HFFc6 (cell line): ENCODE results near the gene LIX1. TPM values are rescaled to one million over a fixed set of nuclear protein-coding genes. Genes with fewer than 3 reads are reported as not detected.

Experiments
- DNase-seq: peaks from one replicate; pipeline ENCODE4 v3.0.0-alpha.2; 2018
- H3K27ac Mint-ChIP-seq: 2 replicates; pipeline ENCODE4 v1.8.0; 2020; ENCODE audit warnings: mild to moderate bottlenecking, mixed read lengths
- H3K27me3 Mint-ChIP-seq: 2 replicates; pipeline ENCODE4 v1.8.0; 2021; ENCODE audit warnings: mild to moderate bottlenecking, moderate library complexity, mixed read lengths; ENCODE audit not compliant: insufficient read depth
- H3K36me3 Mint-ChIP-seq: 2 replicates; pipeline ENCODE4 v1.8.0; 2021; ENCODE audit warnings: low read depth, mixed read lengths
- H3K4me1 Mint-ChIP-seq: 2 replicates; pipeline ENCODE4 v1.8.0; 2020; ENCODE audit warnings: low read depth, mixed read lengths
- H3K4me3 Mint-ChIP-seq: 2 replicates; pipeline ENCODE4 v1.8.0; 2020; ENCODE audit warnings: mild to moderate bottlenecking, moderate library complexity, mixed read lengths
- H3K9me3 Mint-ChIP-seq: 2 replicates; pipeline ENCODE4 v1.8.0; 2020; ENCODE audit warnings: mild to moderate bottlenecking, mixed read lengths
- total RNA-seq, 6 experiments: library from RNA; stranded (reverse); fragmentation: NEBNext Ultra II Directional; extraction: Animal tissue kit (Norgen Biotek cat#: 25700); gene quantifications; 2 replicates in 1 of 6; 3 replicates in 5 of 6; pipeline ENCODE4 v1.2.3, GENCODE V29; 2021
- TF ChIP-seq, protein P1 (sequence below): fragments of 200-600 bp; sonication (generic); IDR thresholded peaks from 2 replicates; pipeline ENCODE4 v1.5.0; 2021; ENCODE audit warnings: antibody characterized with exemption, mild to moderate bottlenecking

LIX1 gene
- total RNA-seq, 6 experiments from 2014 or later = not detected

DNA sequence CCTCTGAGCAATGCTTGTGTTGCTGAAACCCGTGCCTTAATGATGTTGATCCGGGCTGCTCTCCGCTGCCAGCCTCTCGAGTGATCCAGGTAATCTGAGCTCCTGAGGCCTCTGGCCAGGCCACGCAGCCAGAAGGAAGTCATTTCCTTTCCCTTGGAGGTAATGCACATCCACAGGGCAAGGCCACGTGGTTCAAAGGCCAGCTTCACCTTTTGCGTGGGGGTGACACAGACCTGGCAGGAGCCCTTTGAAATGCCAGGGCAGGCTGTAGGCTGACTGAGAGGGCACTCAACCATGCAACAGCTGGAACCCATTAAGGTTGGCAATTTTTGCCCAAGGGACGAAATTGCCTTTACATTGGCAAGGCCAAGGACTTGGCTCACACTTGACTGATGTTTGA lies 80.4 kb downstream of the LIX1 start:
- DNase-seq = no peak
- no peaks in the 10 kb centered on the region for H3K4me1 Mint-ChIP-seq
- H3K9me3 Mint-ChIP-seq = peaks cover 5% of the 10 kb centered on the region; the same call in 1 of the 2 replicates
- TF ChIP-seq, protein P1, sequence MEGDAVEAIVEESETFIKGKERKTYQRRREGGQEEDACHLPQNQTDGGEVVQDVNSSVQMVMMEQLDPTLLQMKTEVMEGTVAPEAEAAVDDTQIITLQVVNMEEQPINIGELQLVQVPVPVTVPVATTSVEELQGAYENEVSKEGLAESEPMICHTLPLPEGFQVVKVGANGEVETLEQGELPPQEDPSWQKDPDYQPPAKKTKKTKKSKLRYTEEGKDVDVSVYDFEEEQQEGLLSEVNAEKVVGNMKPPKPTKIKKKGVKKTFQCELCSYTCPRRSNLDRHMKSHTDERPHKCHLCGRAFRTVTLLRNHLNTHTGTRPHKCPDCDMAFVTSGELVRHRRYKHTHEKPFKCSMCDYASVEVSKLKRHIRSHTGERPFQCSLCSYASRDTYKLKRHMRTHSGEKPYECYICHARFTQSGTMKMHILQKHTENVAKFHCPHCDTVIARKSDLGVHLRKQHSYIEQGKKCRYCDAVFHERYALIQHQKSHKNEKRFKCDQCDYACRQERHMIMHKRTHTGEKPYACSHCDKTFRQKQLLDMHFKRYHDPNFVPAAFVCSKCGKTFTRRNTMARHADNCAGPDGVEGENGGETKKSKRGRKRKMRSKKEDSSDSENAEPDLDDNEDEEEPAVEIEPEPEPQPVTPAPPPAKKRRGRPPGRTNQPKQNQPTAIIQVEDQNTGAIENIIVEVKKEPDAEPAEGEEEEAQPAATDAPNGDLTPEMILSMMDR = no peak
- no peak overlapping the region for H3K4me3 Mint-ChIP-seq
- no peak overlapping the region for H3K27ac Mint-ChIP-seq
- H3K36me3 Mint-ChIP-seq = peaks cover 6% of the 10 kb centered on the region; the same call in 1 of the 2 replicates
- H3K27me3 Mint-ChIP-seq = peaks cover 26% of the 10 kb centered on the region

DNA sequence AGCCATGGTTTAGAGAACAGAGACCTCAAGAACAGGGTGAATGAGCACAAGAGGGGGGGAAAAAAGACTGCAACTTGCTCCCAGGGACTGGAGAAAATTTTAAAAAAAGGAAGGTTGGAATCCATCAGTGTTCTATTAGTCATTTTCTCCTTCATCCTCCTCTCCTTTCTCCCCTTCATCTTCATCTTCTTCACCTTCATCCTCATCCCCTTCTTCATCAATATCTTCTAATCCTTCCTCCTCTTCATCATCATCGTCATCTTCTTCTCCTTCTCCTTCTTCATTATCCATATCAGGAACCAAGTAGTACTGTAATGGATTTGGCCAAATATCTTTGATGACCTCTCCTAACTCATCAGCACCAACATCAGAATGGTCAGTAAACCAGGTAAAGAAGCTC lies 86.1 kb downstream of the LIX1 start:
- Mint-ChIP-seq H3K27me3 (peaks cover 44% of the 10 kb centered on the region), H3K27ac (no peak overlapping the region), H3K4me1 (no peaks in the 10 kb centered on the region), H3K4me3 (no peak overlapping the region), H3K36me3 (peaks cover 13% of the 10 kb centered on the region), H3K9me3 (peaks cover 17% of the 10 kb centered on the region)
- TF ChIP-seq, protein P1 = no peak
- DNase-seq = no peak

DNA sequence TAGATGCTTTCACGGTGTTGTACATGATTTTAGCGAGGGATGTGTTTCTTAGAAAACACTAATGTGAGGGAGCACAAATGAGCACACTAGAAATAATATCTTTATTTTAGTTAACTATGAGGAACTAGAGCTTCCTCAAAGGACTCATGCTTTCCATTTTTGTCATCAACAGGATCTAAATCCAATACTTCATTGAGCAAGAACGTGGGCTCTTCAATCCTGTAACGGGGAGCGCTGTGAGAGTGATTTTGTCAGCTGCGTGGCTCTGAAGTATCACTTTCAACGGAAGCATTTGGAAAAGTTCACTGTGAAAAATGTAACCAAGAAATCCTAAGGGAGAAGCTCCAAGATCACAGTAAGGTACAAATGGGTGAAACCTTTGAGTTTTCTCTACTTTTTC lies 93.2 kb downstream of the LIX1 start:
- Mint-ChIP-seq H3K27me3 (peaks cover 30% of the 10 kb centered on the region), H3K9me3 (peaks cover 12% of the 10 kb centered on the region), H3K4me1 (peaks cover 9% of the 10 kb centered on the region; the same call in 1 of the 2 replicates), H3K27ac (no peak overlapping the region), H3K36me3 (peaks cover 14% of the 10 kb centered on the region), H3K4me3 (no peak overlapping the region)
- TF ChIP-seq, protein P1 = no peak
- DNase-seq = no peak

DNA sequence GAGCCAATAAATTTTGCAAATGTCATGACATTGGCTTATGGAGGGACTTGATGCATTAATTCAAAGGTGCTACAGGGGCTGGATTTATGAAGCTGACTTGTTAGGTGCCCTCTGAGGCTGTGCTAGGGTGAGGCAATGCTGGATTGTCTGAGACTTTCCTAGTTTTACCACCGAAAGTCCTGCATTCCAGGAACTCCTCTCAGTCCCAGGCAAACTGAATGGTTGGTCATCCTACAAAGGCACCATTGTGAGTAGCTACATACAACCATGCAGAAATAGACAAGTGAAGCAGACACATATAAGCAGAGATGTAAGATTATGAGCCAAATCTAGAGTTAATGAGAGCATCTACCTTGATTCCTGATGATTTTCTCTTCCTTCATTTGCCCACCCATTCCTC lies 95.3 kb downstream of the LIX1 start:
- H3K36me3 Mint-ChIP-seq = peaks cover 8% of the 10 kb centered on the region
- H3K27me3 Mint-ChIP-seq = peaks cover 25% of the 10 kb centered on the region
- H3K9me3 Mint-ChIP-seq = peaks cover 2% of the 10 kb centered on the region
- H3K4me3 Mint-ChIP-seq = no peak overlapping the region
- TF ChIP-seq, protein P1 = no peak
- no peak for DNase-seq
- H3K4me1 Mint-ChIP-seq = peaks cover 9% of the 10 kb centered on the region; the same call in 1 of the 2 replicates
- no peak overlapping the region for H3K27ac Mint-ChIP-seq

DNA sequence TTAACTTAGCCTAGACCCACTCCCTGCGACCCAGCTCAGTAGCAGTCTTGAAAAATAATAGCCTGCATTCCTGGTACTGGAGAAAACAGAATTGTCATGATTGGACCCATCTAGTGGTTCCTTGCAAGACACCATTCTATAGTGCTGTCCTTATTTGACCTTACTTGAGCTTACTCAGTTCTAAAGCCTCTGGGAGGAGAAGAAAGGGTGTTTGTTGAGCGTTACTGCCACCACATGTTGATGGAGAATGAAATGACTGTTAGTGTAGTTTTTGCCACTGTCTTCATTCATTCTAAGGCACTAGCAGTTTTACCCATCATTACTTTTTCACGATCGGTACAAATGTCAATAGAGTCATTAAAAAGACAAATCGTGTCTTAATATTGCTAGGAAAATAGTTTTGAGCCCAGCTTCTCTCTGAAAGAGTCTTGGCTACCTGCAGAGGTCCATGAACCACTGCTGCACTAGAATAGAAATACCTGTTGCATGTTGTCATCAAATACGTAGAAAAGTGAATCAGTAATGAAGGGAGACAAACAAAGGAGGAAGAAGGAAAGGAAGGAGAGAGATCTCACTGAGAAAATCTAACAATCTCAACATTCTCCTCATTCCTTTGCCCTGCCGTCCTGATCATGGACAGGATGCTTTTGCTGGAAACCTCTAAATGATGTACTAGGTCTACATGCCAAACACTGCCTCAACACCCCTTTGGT lies 96.0 kb downstream of the LIX1 start:
- Mint-ChIP-seq H3K36me3 (peaks cover 7% of the 10 kb centered on the region; the same call in 1 of the 2 replicates), H3K4me3 (no peak overlapping the region), H3K9me3 (no peaks in the 10 kb centered on the region), H3K4me1 (peaks cover 9% of the 10 kb centered on the region; the same call in 1 of the 2 replicates), H3K27me3 (peaks cover 23% of the 10 kb centered on the region), H3K27ac (no peak overlapping the region)
- DNase-seq = peak; percentile 15
- TF ChIP-seq, protein P1 = no peak
